Spinal cord (tissue), 10 donors: ENCODE measurements around the gene PIK3C2A. TPM values are rescaled to one million over a fixed set of nuclear protein-coding genes. Genes with fewer than 3 reads are reported as not detected.

ENCODE experiments used
- DNase-seq, 6 donors: peaks; one replicate each; pipeline versions ENCODE4 v3.0.0 to v3.0.0-alpha.2; 2013 to 2015; ENCODE audit warnings: low spot score in 6 of 6, low read depth in 4 of 6
- H3K27ac ChIP-seq: one replicate; pipeline ENCODE4 v1.5.1; 2013; ENCODE audit warnings: low read depth, low read length, control low read depth
- H3K27me3 ChIP-seq: one replicate; pipeline ENCODE4 v1.6.1; 2013; ENCODE audit warnings: low read length; ENCODE audit not compliant: control insufficient read depth, insufficient read depth
- H3K36me3 ChIP-seq: one replicate; pipeline ENCODE4 v1.6.1; 2013; ENCODE audit warnings: low read length; ENCODE audit not compliant: control insufficient read depth, insufficient read depth
- H3K4me1 ChIP-seq: one replicate; pipeline ENCODE4 v1.6.1; 2013; ENCODE audit warnings: low read length; ENCODE audit not compliant: control insufficient read depth, insufficient read depth
- H3K4me3 ChIP-seq: one replicate; pipeline ENCODE4 v1.5.1; 2013; ENCODE audit warnings: low read depth, low read length, control low read depth
- H3K9me3 ChIP-seq: one replicate; pipeline ENCODE4 v1.6.1; 2013; ENCODE audit warnings: low read length; ENCODE audit not compliant: control insufficient read depth, insufficient read depth
- WGBS: methylation state at CpG from one replicate; pipeline ENCODE4 v1.1.5; 2013; ENCODE audit warnings: missing lambda C conversion rate; ENCODE audit not compliant: insufficient coverage; 5-methylcytosine and 5-hydroxymethylcytosine counted together
- polyA plus RNA-seq, 2 donors: library from polyadenylated mRNA; unstranded; fragments of 120-200 nt; gene quantifications; one replicate each; pipeline ENCODE4 v1.2.1, GENCODE V29; 2013; ENCODE audit not compliant: insufficient read length in 2 of 2
- total RNA-seq, 2 donors: library from RNA; depleted of rRNA in 1 of 2; stranded (reverse); fragments of 120-200 nt in 1 of 2; fragments of >200 nt in 1 of 2; gene quantifications; one replicate each; pipeline versions ENCODE4 v1.2.3 to v1.2.4, GENCODE V29; 2013 to 2014
- donor health status: healthy.

The PIK3C2A gene
- total and polyA plus RNA-seq, 4 donors: 25.1 to 72.1 (median 54.6) TPM

DNA sequence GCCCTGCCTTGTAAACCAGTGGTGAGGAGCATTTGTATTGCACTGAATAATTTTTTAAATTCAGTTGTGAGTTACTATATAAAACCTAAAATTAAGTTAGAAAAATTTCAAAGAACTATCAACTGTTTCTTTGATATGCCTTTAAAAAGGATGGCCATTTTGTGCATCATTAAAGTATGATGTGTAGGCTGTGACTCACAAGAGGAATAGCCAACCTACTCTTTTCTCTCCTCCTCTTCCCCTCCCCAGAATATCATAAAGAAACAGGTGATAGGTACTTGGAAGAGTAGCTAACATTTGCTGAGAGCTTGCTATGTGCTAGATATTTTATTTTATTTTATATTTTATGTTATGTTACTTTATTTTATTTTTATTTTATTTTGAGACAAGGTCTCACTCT, 10.6 kb upstream of the PIK3C2A start:
- Histone ChIP-seq H3K4me3 (no peak overlapping the region), H3K27me3 (no peaks in the 10 kb centered on the region), H3K4me1 (no peaks in the 10 kb centered on the region), H3K36me3 (no peaks in the 10 kb centered on the region), H3K27ac (no peak overlapping the region), H3K9me3 (peaks cover 2% of the 10 kb centered on the region)
- DNase-seq: no peak

DNA sequence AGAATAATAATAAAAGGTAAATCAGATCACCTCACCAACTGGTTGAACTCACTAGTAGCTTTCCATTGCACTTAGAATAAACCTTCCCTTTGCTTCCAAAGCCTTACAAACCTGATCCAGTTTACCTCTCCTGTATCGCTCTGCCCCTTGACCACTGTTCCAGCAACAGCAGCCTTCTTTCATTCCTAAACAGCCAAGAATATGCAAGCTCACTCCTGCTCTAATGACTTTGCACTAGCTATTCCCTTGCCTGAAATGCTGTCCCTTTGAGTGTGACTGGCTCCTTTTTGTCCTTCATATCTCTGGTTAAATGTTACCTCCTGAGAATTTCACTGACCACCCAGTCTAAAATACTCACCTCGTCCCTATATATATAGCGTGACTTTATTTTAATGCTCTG, 9.6 kb upstream of the PIK3C2A start:
- no peaks in the 10 kb centered on the region for H3K4me1 ChIP-seq
- peaks cover 2% of the 10 kb centered on the region for H3K9me3 ChIP-seq
- no peak overlapping the region for H3K27ac ChIP-seq
- no peak overlapping the region for H3K4me3 ChIP-seq
- WGBS: 92% methylated on average over 1 of the region's 3 CpGs
- H3K27me3 ChIP-seq: no peaks in the 10 kb centered on the region
- no peak for DNase-seq
- no peaks in the 10 kb centered on the region for H3K36me3 ChIP-seq

DNA sequence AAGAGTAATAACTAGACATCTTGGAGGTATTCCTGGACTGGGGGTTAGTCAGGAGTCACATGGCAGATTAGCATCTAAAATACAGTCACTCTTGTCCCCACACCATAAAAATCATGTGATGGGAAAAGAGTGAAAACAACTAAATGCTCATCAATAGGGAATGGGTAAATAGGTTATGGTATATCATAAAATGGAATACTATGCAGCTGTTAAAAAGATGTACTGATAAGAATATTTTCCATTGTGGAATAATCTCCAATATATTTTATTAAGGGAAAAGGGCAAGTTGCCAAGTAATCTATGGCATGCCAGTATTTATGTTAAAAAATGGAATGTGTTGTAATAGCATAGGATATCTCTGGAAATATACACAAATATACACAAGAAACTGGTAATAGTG, 6.6 kb upstream of the PIK3C2A start:
- H3K4me3 ChIP-seq: no peak overlapping the region
- no peak for DNase-seq
- H3K27me3 ChIP-seq: no peaks in the 10 kb centered on the region
- H3K27ac ChIP-seq: no peak overlapping the region
- H3K4me1 ChIP-seq: no peaks in the 10 kb centered on the region
- H3K9me3 ChIP-seq: peaks cover 2% of the 10 kb centered on the region
- no peaks in the 10 kb centered on the region for H3K36me3 ChIP-seq

GRCh38 chr11:17211286-17211685, 3.5 kb upstream of the PIK3C2A start:
- H3K9me3 ChIP-seq: peaks cover 2% of the 10 kb centered on the region
- no peaks in the 10 kb centered on the region for H3K36me3 ChIP-seq
- no CpG with 5 or more reads among the region's 1 CpG for WGBS
- H3K4me3 ChIP-seq: no peak overlapping the region
- no peak for DNase-seq
- H3K27me3 ChIP-seq: no peaks in the 10 kb centered on the region
- H3K4me1 ChIP-seq: peaks cover 4% of the 10 kb centered on the region
- H3K27ac ChIP-seq: no peak overlapping the region

GRCh38 chr11:17209939-17210245, 2.1 kb upstream of the PIK3C2A start:
- Histone ChIP-seq H3K27me3 (no peaks in the 10 kb centered on the region), H3K36me3 (no peaks in the 10 kb centered on the region), H3K4me1 (peaks cover 7% of the 10 kb centered on the region), H3K9me3 (peaks cover 2% of the 10 kb centered on the region), H3K4me3 (no peak overlapping the region), H3K27ac (no peak overlapping the region)
- WGBS: no CpG with 5 or more reads among the region's 1 CpG
- DNase-seq: no peak

DNA sequence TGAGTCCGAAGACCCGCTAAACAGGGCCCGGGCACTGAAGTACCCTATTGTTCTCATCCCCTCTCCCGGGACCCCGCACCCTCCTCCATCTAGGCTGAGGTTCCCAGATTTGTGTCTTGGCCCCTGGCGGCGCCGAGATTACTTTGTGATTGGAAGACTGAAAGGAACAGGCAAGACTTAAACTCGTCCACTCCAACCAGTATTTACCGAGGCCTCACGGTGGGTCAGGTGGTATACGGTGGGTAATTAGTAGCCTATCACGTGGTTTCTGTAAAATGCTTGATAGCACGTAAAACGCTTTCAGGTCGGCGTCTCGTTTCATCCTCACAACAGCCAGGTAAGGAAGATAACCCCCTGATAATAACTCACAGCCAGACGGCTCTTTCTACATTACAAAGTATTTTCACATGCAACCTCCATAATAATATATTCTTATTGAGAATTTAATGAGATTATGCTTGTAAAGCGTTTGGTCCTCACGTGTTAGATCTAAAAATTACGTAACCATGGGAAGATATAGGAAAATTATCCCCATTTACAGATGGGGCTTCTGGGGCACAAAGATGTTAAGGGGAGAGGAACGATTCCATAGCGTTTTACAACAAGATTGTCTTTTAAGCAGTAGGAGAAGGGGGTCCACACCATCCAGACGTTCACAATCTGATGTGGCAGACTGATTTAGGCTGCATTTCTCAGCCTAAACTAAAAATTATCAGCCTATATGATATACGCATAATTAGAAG, 642 bp upstream of the PIK3C2A start:
- peak overlapping the region; percentile 98 for H3K27ac ChIP-seq
- peaks cover 7% of the 10 kb centered on the region for H3K4me1 ChIP-seq
- H3K9me3 ChIP-seq: no peaks in the 10 kb centered on the region
- peaks cover 4% of the 10 kb centered on the region for H3K36me3 ChIP-seq
- H3K27me3 ChIP-seq: no peaks in the 10 kb centered on the region
- peak; percentile 55 to 97 (median 74) for DNase-seq
- H3K4me3 ChIP-seq: peak overlapping the region; percentile 99
- 0% methylated on average over 6 of the region's 26 CpGs for WGBS

- H3K9me3 ChIP-seq: no peaks in the 10 kb centered on the region
- no peak for DNase-seq
- H3K36me3 ChIP-seq: peaks cover 9% of the 10 kb centered on the region
- peaks cover 7% of the 10 kb centered on the region for H3K4me1 ChIP-seq
- peak overlapping the region; percentile 99 for H3K4me3 ChIP-seq
- peak overlapping the region; percentile 98 for H3K27ac ChIP-seq
- 58% methylated on average over 2 of the region's 2 CpGs for WGBS
- H3K27me3 ChIP-seq: no peaks in the 10 kb centered on the region
These were observed 1.3 kb downstream of the PIK3C2A start for GRCh38 chr11:17206463-17206862.

DNA sequence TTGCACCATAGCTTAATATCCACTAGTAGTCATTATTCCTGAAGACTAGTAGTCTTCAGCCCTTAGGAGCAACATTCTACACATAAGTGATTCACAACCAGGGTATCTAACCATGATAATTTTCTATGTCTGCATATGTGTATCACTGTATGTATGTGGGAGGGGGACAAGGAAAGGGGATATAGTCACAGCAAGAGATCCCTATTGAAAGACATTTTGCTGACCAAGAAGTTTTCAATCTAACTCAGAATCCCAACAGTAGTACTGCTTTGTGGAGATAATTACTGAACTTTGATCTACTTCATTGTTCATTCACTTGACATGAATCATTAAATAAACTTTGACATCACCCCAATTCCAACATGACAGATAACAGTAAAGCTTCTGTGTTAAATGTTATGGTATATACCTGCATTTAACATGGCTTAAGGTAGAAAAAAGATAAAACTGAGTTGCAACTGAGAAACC, 10.3 kb downstream of the PIK3C2A start:
- DNase-seq: no peak
- Histone ChIP-seq H3K27ac (no peak overlapping the region), H3K9me3 (no peaks in the 10 kb centered on the region), H3K27me3 (no peaks in the 10 kb centered on the region), H3K4me1 (no peaks in the 10 kb centered on the region), H3K4me3 (no peak overlapping the region), H3K36me3 (peaks cover 15% of the 10 kb centered on the region)

DNA sequence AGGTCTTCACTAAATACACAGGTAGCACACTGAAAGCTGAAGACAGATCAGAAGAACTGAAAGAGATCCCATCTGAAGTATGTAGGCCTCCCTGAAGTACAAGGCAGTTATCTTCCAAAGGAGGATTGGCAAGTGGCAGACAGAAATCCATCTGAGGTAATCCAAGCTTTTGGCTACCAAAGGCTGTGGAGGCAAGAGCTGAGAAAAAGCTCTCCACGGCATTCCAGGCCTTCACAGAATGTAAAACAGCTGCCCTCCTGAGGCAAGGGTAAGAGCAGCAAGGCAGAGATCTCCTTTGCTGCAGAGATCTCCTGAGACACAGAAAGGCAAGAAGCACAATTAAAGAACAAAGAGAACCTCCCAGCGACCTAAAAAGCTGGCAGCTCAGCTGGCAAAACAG, 19.1 kb downstream of the PIK3C2A start:
- Histone ChIP-seq H3K27ac (no peak overlapping the region), H3K9me3 (no peaks in the 10 kb centered on the region), H3K4me1 (no peaks in the 10 kb centered on the region), H3K27me3 (no peaks in the 10 kb centered on the region), H3K36me3 (peaks cover 8% of the 10 kb centered on the region), H3K4me3 (no peak overlapping the region)
- no peak for DNase-seq
- 38% methylated on average over 2 of the region's 2 CpGs for WGBS

DNA sequence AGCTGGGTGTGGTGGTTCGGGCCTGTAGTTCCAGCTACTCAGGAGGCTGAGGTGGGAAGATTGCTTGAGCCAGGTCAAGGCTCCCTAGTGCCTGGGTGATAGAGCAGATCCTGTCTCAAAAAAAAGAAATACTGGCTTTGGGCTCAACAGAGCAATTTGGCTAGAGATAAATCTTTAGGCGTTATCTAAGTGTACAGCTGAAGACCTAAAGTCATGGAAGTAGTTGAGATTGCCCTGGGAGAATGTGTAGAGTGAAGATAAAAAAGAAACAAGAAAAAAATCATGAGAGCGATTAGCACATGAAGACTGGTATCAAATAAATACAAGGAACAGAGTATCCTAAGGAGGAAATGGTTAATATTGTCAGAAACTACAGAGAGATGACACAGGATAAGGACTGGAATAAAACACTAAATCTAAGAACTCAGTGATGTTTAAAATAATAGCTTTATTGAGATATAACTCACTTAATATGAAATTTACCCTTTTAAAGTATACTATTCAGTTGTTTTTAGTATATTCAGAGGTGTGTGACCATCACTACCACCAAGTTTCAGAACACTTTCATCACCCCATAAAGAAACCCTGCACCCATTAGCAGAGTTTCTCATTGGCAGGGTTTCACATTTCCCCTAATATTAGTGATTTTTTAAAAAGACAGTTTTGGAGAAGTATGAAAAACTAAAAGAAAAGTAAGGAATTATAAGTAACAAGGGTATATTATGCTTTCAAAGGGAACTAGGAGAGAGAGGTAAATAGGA, 20.7 kb downstream of the PIK3C2A start:
- WGBS: 100% methylated on average over 1 of the region's 3 CpGs
- no peak for DNase-seq
- Histone ChIP-seq H3K36me3 (peaks cover 4% of the 10 kb centered on the region), H3K9me3 (no peaks in the 10 kb centered on the region), H3K4me1 (no peaks in the 10 kb centered on the region), H3K4me3 (no peak overlapping the region), H3K27ac (no peak overlapping the region), H3K27me3 (no peaks in the 10 kb centered on the region)
